ENCODE results near the gene NSUN2. TPM values are rescaled to one million over a fixed set of nuclear protein-coding genes. Genes with fewer than 3 reads are reported as not detected.

NSUN2 gene
- total and polyA plus RNA-seq, 5 donors from 2014 or later: 26.0 to 60.4 (median 26.6) TPM

DNA sequence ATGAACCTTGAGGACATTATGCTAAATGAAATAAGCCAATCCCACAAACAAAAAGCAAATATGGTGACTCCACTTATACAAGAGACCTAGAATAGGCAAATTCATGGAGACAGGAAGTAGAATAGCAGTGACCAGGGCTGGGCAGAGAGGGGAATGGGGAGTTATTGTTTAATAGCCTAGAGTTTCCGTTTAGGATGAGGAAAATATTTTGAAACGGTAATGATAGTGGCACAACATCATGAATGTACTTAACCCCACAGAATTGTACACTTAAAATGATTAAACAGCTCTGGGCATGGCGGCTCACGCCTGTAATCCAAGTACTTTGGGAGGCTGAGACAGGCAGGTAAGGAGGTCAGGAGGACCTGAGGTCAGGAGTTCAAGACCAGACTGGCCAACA is 65.8 kb downstream of the NSUN2 start:
- Histone ChIP-seq H3K27ac (ENCODE audit: insufficient read depth, low read length, poor library complexity, severe bottlenecking) (no peak overlapping the region), H3K4me3 (ENCODE audit: low read depth, low read length) (no peak overlapping the region), H3K9me3 (ENCODE audit: control insufficient read depth in 2 of 2, low read length in 2 of 2) (no peaks in the 10 kb centered on the region), H3K36me3 (ENCODE audit: control insufficient read depth, insufficient read depth, low read length) (no peaks in the 10 kb centered on the region), H3K4me1 (ENCODE audit: control insufficient read depth, insufficient read depth, low read length, poor library complexity, severe bottlenecking) (no peaks in the 10 kb centered on the region), H3K27me3 (ENCODE audit: control insufficient read depth, insufficient read depth, low read length) (peaks cover 2% of the 10 kb centered on the region)
- no peak overlapping the region for H3K4me3 Mint-ChIP-seq
- peaks cover 13% of the 10 kb centered on the region for H3K27me3 Mint-ChIP-seq
- DNase-seq (no peak), ATAC-seq (ENCODE audit: low read depth in 2 of 2) (no peak)
- no peaks in the 10 kb centered on the region for H3K9me3 Mint-ChIP-seq
- no peaks in the 10 kb centered on the region for H3K4me1 Mint-ChIP-seq
- no peak overlapping the region for H3K27ac Mint-ChIP-seq
- no peaks in the 10 kb centered on the region for H3K36me3 Mint-ChIP-seq

DNA sequence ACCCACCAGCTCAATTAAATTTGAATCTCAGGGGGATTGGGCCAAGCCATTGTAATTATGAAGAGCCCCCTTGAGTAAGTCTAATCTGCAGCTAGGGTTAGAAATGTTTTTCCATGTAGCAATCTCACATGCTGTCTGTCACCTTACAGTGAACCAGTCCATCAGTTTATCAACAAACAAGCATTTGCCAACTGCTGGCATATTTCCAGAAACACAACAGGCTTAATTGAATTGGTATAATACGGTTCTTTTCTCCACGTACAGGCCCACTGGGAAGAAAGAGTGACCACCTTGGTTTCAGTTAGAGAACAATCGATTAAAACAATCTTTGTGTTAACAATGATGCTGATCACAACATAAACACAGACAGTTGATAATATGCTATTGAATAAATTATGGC is 67.4 kb downstream of the NSUN2 start:
- Histone ChIP-seq H3K36me3 (ENCODE audit: control insufficient read depth, insufficient read depth, low read length) (no peaks in the 10 kb centered on the region), H3K27ac (ENCODE audit: insufficient read depth, low read length, poor library complexity, severe bottlenecking) (no peak overlapping the region), H3K4me1 (ENCODE audit: control insufficient read depth, insufficient read depth, low read length, poor library complexity, severe bottlenecking) (no peaks in the 10 kb centered on the region), H3K27me3 (ENCODE audit: control insufficient read depth, insufficient read depth, low read length) (peaks cover 4% of the 10 kb centered on the region), H3K9me3 (ENCODE audit: control insufficient read depth in 2 of 2, low read length in 2 of 2) (no peaks in the 10 kb centered on the region), H3K4me3 (ENCODE audit: low read depth, low read length) (no peak overlapping the region)
- H3K4me3 Mint-ChIP-seq: no peak overlapping the region
- peaks cover 23% of the 10 kb centered on the region for H3K27me3 Mint-ChIP-seq
- no peaks in the 10 kb centered on the region for H3K9me3 Mint-ChIP-seq
- no peaks in the 10 kb centered on the region for H3K4me1 Mint-ChIP-seq
- H3K27ac Mint-ChIP-seq: no peak overlapping the region
- H3K36me3 Mint-ChIP-seq: no peaks in the 10 kb centered on the region
- ATAC-seq (ENCODE audit: low read depth in 2 of 2) (no peak), DNase-seq (no peak)

DNA sequence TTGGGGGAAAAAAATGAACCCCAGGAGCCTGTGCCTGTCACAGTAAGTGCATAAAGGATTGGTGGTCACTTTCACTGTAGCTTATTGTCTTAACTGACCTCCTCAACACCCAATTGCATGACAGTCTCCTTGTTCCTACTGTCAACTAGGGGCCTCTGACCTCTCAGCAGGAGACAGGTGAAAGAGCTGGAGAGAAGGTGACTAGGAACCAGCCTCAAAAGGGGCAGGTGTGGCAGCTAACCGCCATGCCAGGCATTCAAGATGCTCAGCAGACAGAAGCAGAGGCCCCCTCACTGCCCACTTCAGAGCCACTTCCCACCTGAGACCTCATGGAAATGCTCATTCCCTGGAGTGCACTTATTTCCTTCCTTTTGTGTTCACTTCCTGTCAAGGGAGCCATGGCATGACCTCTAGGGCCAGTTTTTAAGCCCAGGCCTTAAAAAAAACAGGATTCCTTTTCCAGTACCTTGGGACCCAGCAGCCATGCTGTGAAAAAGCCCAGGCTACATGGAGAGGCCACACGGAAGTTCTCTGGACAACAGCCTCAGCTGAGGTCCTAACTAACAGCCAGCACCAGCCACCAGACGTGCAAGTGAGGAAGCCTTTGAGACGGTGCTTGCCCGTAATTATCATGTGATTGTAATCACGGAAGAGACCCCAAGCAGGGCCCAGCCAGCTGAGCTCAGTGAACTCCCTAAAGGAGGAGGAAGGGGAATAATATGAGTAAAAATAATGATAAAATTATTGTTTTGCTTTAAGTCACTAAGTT is 74.9 kb downstream of the NSUN2 start:
- Histone ChIP-seq H3K27me3 (ENCODE audit: control insufficient read depth, insufficient read depth, low read length) (peaks cover 4% of the 10 kb centered on the region), H3K4me3 (ENCODE audit: low read depth, low read length) (no peak overlapping the region), H3K9me3 (ENCODE audit: control insufficient read depth in 2 of 2, low read length in 2 of 2) (no peaks in the 10 kb centered on the region), H3K36me3 (ENCODE audit: control insufficient read depth, insufficient read depth, low read length) (no peaks in the 10 kb centered on the region), H3K27ac (ENCODE audit: insufficient read depth, low read length, poor library complexity, severe bottlenecking) (no peak overlapping the region), H3K4me1 (ENCODE audit: control insufficient read depth, insufficient read depth, low read length, poor library complexity, severe bottlenecking) (no peaks in the 10 kb centered on the region)
- no peaks in the 10 kb centered on the region for H3K36me3 Mint-ChIP-seq
- H3K27ac Mint-ChIP-seq: no peak overlapping the region
- no peak for DNase-seq
- peaks cover 21% of the 10 kb centered on the region for H3K27me3 Mint-ChIP-seq
- H3K4me3 Mint-ChIP-seq: no peak overlapping the region
- no peak for ATAC-seq (ENCODE audit: low read depth in 2 of 2)
- H3K9me3 Mint-ChIP-seq: peaks cover 0 to 6% (median 0%) of the 10 kb centered on the region in 7 donors
- no peaks in the 10 kb centered on the region for H3K4me1 Mint-ChIP-seq

DNA sequence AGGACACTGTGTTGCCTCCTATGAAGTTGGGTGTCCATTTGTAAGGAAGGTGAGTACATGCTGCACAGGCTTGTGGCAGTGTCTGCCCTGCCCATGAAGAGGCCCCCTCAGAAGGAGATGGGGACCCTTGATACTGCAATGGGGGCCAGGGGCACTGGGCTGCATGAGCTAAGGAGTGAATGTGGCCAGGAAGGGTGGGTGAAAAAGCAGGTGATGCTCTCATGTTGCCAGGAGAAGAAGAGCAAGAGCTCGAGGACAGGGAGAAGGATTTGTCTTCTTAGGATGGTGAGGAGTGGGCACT is 76.1 kb downstream of the NSUN2 start:
- no peaks in the 10 kb centered on the region for H3K4me1 Mint-ChIP-seq

DNA sequence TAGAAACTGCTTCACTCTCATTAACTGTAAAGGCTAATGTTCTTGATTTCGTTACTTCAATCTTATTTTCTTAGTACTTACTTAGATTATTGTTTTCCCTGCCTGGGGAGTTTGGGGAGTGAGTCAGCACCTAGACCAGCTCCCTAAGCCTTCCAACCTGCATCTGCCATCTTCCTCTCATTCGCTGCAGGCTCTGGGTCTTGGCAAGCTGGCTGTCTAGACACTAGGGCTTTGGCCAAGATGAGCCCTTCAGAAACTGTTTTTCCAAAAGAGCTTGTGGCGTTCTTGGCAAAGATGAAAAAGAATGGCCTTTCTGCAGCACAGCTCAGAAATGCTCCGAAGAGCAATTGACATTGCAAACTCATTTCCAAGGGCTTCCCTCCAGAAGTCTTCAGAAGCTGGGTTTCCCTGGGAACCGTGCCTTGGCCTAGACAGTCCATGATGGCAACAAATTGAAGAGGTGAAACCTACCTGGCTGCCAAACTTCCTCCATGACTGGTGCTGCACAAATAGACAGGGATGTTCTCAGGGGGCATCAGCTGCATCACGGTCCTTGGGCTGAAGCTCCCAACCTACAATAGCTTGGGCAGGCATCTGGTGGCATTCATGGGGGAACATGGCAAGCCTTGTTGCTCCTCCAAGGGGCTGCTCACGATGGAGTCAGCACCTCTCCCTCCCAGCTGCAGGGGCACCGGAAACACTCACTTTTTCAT is 76.6 kb downstream of the NSUN2 start:
- Histone ChIP-seq H3K4me3 (ENCODE audit: low read depth, low read length) (no peak overlapping the region), H3K36me3 (ENCODE audit: control insufficient read depth, insufficient read depth, low read length) (no peaks in the 10 kb centered on the region), H3K9me3 (ENCODE audit: control insufficient read depth in 2 of 2, low read length in 2 of 2) (no peaks in the 10 kb centered on the region), H3K27ac (ENCODE audit: insufficient read depth, low read length, poor library complexity, severe bottlenecking) (no peak overlapping the region), H3K4me1 (ENCODE audit: control insufficient read depth, insufficient read depth, low read length, poor library complexity, severe bottlenecking) (no peaks in the 10 kb centered on the region), H3K27me3 (ENCODE audit: control insufficient read depth, insufficient read depth, low read length) (peaks cover 4% of the 10 kb centered on the region)
- Mint-ChIP-seq H3K27me3 (peaks cover 9% of the 10 kb centered on the region), H3K9me3 (peaks cover 0 to 6% (median 0%) of the 10 kb centered on the region in 7 donors), H3K4me1 (no peaks in the 10 kb centered on the region), H3K36me3 (no peaks in the 10 kb centered on the region), H3K27ac (no peak overlapping the region), H3K4me3 (no peak overlapping the region)
- no peak for ATAC-seq (ENCODE audit: low read depth in 2 of 2)
- DNase-seq: no peak

More for the DNA sequence above, 76.1 kb downstream of the NSUN2 start:
- H3K9me3 ChIP-seq (ENCODE audit: control insufficient read depth in 2 of 2, low read length in 2 of 2): no peaks in the 10 kb centered on the region
- no peak overlapping the region for H3K4me3 ChIP-seq (ENCODE audit: low read depth, low read length)
- H3K27ac ChIP-seq (ENCODE audit: insufficient read depth, low read length, poor library complexity, severe bottlenecking): no peak overlapping the region
- ATAC-seq (ENCODE audit: low read depth in 2 of 2) (no peak), DNase-seq (no peak)
- Mint-ChIP-seq H3K27me3 (peaks cover 14% of the 10 kb centered on the region), H3K4me3 (no peak overlapping the region), H3K9me3 (peaks cover 0 to 6% (median 0%) of the 10 kb centered on the region in 7 donors), H3K27ac (no peak overlapping the region), H3K36me3 (no peaks in the 10 kb centered on the region)
- H3K4me1 ChIP-seq (ENCODE audit: control insufficient read depth, insufficient read depth, low read length, poor library complexity, severe bottlenecking): no peaks in the 10 kb centered on the region
- H3K36me3 ChIP-seq (ENCODE audit: control insufficient read depth, insufficient read depth, low read length): no peaks in the 10 kb centered on the region
- H3K27me3 ChIP-seq (ENCODE audit: control insufficient read depth, insufficient read depth, low read length): peaks cover 4% of the 10 kb centered on the region

DNA sequence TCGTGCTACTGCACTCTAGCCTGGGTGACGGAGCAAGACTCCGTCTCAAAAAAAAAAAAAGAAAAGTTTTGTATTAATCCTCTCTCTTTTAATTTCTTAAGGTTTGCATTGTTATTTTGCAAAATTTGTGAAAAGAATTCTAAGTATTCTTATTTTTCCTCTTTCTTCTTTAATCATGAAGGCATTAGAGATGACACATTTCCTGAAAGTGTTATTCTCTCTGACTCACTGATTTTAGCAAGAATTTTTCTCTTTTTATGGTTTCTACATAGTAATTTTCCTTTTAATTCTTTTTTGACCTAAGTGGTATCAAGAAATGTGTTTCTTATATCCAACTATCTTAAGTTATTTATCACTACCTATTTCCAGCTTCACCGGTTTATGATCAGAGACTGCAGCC is 78.0 kb downstream of the NSUN2 start:
- no peaks in the 10 kb centered on the region for H3K36me3 ChIP-seq (ENCODE audit: control insufficient read depth, insufficient read depth, low read length)
- no peak overlapping the region for H3K4me3 Mint-ChIP-seq
- ATAC-seq (ENCODE audit: low read depth in 2 of 2) (no peak), DNase-seq (no peak)
- no peaks in the 10 kb centered on the region for H3K9me3 ChIP-seq (ENCODE audit: control insufficient read depth in 2 of 2, low read length in 2 of 2)
- H3K4me3 ChIP-seq (ENCODE audit: low read depth, low read length): no peak overlapping the region
- H3K4me1 ChIP-seq (ENCODE audit: control insufficient read depth, insufficient read depth, low read length, poor library complexity, severe bottlenecking): no peaks in the 10 kb centered on the region
- no peaks in the 10 kb centered on the region for H3K27me3 Mint-ChIP-seq
- H3K27ac ChIP-seq (ENCODE audit: insufficient read depth, low read length, poor library complexity, severe bottlenecking): no peak overlapping the region
- H3K9me3 Mint-ChIP-seq: peaks cover 0 to 1% (median 0%) of the 10 kb centered on the region in 7 donors
- no peaks in the 10 kb centered on the region for H3K4me1 Mint-ChIP-seq
- peaks cover 2% of the 10 kb centered on the region for H3K27me3 ChIP-seq (ENCODE audit: control insufficient read depth, insufficient read depth, low read length)
- no peaks in the 10 kb centered on the region for H3K36me3 Mint-ChIP-seq
- no peak overlapping the region for H3K27ac Mint-ChIP-seq

DNA sequence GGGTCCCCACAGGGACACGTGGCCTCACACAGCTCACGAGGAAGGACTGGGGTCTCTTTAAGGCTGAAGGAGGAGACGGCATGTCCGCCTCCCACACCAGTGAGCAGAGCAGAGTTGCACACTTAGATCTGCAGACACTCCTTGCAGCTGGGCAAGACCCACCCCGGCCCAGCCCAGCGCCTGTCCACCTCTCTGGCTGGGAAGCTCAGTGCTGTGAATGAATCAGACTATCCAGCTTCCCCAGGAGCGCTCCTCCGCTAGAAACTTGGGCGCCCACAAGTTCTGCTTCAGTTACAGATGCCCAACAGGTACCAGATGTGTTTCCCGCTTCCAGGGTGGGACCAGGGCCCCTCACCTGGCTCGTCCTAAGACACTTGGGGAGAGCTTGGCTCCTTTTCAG is 78.9 kb downstream of the NSUN2 start:
- no peaks in the 10 kb centered on the region for H3K36me3 Mint-ChIP-seq
- H3K27me3 Mint-ChIP-seq: no peaks in the 10 kb centered on the region
- ATAC-seq (ENCODE audit: low read depth in 2 of 2) (no peak), DNase-seq (no peak)
- no peak overlapping the region for H3K27ac Mint-ChIP-seq
- no peaks in the 10 kb centered on the region for H3K4me1 ChIP-seq (ENCODE audit: control insufficient read depth, insufficient read depth, low read length, poor library complexity, severe bottlenecking)
- H3K4me3 Mint-ChIP-seq: no peak overlapping the region
- H3K9me3 Mint-ChIP-seq: peaks cover 0 to 1% (median 0%) of the 10 kb centered on the region in 7 donors
- H3K4me3 ChIP-seq (ENCODE audit: low read depth, low read length): no peak overlapping the region
- H3K4me1 Mint-ChIP-seq: no peaks in the 10 kb centered on the region
- H3K9me3 ChIP-seq (ENCODE audit: control insufficient read depth in 2 of 2, low read length in 2 of 2): no peaks in the 10 kb centered on the region
- no peaks in the 10 kb centered on the region for H3K36me3 ChIP-seq (ENCODE audit: control insufficient read depth, insufficient read depth, low read length)
- no peaks in the 10 kb centered on the region for H3K27me3 ChIP-seq (ENCODE audit: control insufficient read depth, insufficient read depth, low read length)
- H3K27ac ChIP-seq (ENCODE audit: insufficient read depth, low read length, poor library complexity, severe bottlenecking): no peak overlapping the region

DNA sequence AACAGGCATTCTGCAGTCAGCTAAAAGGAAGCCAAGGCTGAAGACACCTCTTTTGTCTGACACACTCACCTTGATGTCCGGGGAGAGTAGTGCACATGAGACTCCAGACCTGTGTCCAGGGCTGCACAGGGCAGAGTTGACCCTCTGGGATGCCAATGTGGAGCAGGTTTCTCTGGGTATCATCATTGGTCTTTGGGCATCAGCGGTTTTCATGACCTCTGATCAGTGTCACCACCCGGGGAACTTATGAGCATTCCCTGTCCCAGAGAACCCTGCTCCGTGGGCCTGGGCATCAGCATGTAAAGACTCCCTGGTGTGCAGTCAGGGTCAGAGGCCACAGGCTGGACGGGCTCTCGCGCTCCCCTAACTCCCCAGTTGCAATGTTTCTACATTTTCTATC is 80.2 kb downstream of the NSUN2 start:
- no peaks in the 10 kb centered on the region for H3K36me3 Mint-ChIP-seq

More for the DNA sequence above, 80.2 kb downstream of the NSUN2 start:
- H3K27me3 ChIP-seq (ENCODE audit: control insufficient read depth, insufficient read depth, low read length): no peaks in the 10 kb centered on the region
- H3K9me3 Mint-ChIP-seq: peaks cover 0 to 1% (median 0%) of the 10 kb centered on the region in 7 donors
- H3K4me3 ChIP-seq (ENCODE audit: low read depth, low read length): no peak overlapping the region
- no peak overlapping the region for H3K27ac ChIP-seq (ENCODE audit: insufficient read depth, low read length, poor library complexity, severe bottlenecking)
- no peaks in the 10 kb centered on the region for H3K9me3 ChIP-seq (ENCODE audit: control insufficient read depth in 2 of 2, low read length in 2 of 2)
- ATAC-seq (ENCODE audit: low read depth in 2 of 2): no peak
- no peak overlapping the region for H3K4me3 Mint-ChIP-seq
- no peaks in the 10 kb centered on the region for H3K36me3 ChIP-seq (ENCODE audit: control insufficient read depth, insufficient read depth, low read length)
- H3K27me3 Mint-ChIP-seq: no peaks in the 10 kb centered on the region
- no peaks in the 10 kb centered on the region for H3K4me1 ChIP-seq (ENCODE audit: control insufficient read depth, insufficient read depth, low read length, poor library complexity, severe bottlenecking)
- no peaks in the 10 kb centered on the region for H3K4me1 Mint-ChIP-seq
- H3K27ac Mint-ChIP-seq: no peak overlapping the region
- no peak for DNase-seq

Data from CD4-positive, CD25-positive, alpha-beta regulatory T cell (primary cell).